Measurements from ENCODE around the gene DIPK2B. TPM values are rescaled to one million over a fixed set of nuclear protein-coding genes. Genes with fewer than 3 reads are reported as not detected.

The DIPK2B gene
- total RNA-seq, 1 experiment from 2014 or later: not detected

DNA sequence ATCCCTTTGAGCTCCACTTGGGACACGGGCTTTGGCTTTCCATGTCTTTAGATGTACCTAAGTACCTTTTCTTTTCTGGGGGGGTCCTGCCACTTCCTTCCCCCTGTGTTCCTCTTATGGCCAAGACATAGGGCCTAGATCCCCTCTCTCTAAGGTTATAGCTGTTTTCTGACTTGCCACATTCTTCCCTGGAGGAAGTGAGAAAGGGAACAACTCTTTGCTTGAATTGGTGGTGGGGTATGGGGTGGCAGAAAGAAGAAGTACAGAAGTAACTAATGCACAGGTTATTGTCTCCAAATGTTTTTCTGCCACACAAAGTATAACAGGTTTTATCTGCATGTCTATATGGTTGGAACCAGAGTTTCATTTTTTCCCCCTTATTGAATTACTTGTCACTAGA is 29.7 kb upstream of the DIPK2B start:
- Histone ChIP-seq H3K56ac (ENCODE audit: insufficient read length, low read depth, low read length) (no peak overlapping the region), H2BK5ac (ENCODE audit: insufficient read length, low read length) (no peak overlapping the region), H3K79me1 (ENCODE audit: insufficient read depth, low read depth, low read length, poor library complexity, severe bottlenecking) (no peaks in the 10 kb centered on the region), H3K4me1 (ENCODE audit: insufficient read depth, low read length) (no peaks in the 10 kb centered on the region), H3K27me3 (ENCODE audit: insufficient read depth, low read length) (no peaks in the 10 kb centered on the region), H3K27ac (ENCODE audit: insufficient read length, low read depth, low read length) (no peak overlapping the region), H4K5ac (ENCODE audit: insufficient read length, low read depth, low read length) (no peak overlapping the region), H3K14ac (ENCODE audit: insufficient read depth, low read length) (no peak overlapping the region), H2BK15ac (ENCODE audit: low read depth, low read length) (no peak overlapping the region), H2AFZ (ENCODE audit: low read length) (no peak overlapping the region), H3K9me3 (ENCODE audit: control insufficient read depth, low read depth, low read length) (peaks cover 60% of the 10 kb centered on the region), H4K20me1 (ENCODE audit: control insufficient read depth, insufficient read depth, insufficient read length) (no peaks in the 10 kb centered on the region), H2BK12ac (ENCODE audit: insufficient read length, low read depth, low read length) (no peak overlapping the region), H3K79me2 (ENCODE audit: insufficient read depth, low read length) (no peaks in the 10 kb centered on the region), H3K9ac (ENCODE audit: extremely low read depth, insufficient read length, low read length) (no peak overlapping the region), H3T11ph (ENCODE audit: low read length) (no peak overlapping the region), H2BK20ac (ENCODE audit: low read depth, low read length, poor library complexity, severe bottlenecking) (no peak overlapping the region), H3K18ac (ENCODE audit: insufficient read length, low read depth, low read length) (no peak overlapping the region), H2AK5ac (ENCODE audit: insufficient read length, low read length) (no peak overlapping the region), H4K8ac (replicated peaks; ENCODE audit: insufficient read length, low read depth, low read length) (no peak overlapping the region), H3K4ac (ENCODE audit: low read depth, low read length) (no peak overlapping the region), H4K91ac (ENCODE audit: insufficient read length, low read depth, low read length) (no peak overlapping the region), H3K23me2 (ENCODE audit: insufficient read length, low read depth, low read length, poor library complexity, severe bottlenecking) (no peaks in the 10 kb centered on the region), H2BK120ac (ENCODE audit: low read depth, low read length, poor library complexity, severe bottlenecking) (no peak overlapping the region), H3K23ac (ENCODE audit: insufficient read length, low read depth, low read length) (no peak overlapping the region), H3K4me2 (ENCODE audit: insufficient read depth, insufficient read length, low read length) (no peak overlapping the region)
- Mint-ChIP-seq H3K9me3 (peaks cover 57 to 63% of the 10 kb centered on the region in 2 experiments), H3K27ac (no peak overlapping the region), H3K4me3 (no peak overlapping the region), H3K27me3 (ENCODE audit: low read depth) (no peaks in the 10 kb centered on the region; the same call in none of the 2 replicates), H3K4me1 (no peaks in the 10 kb centered on the region), H3K36me3 (ENCODE audit: insufficient read depth in 1 of 3, low read depth in 3 of 3) (no peaks in the 10 kb centered on the region; a peak in 1 of 7 replicates)
- DNase-seq: no peak
- TF ChIP-seq, protein P1, sequence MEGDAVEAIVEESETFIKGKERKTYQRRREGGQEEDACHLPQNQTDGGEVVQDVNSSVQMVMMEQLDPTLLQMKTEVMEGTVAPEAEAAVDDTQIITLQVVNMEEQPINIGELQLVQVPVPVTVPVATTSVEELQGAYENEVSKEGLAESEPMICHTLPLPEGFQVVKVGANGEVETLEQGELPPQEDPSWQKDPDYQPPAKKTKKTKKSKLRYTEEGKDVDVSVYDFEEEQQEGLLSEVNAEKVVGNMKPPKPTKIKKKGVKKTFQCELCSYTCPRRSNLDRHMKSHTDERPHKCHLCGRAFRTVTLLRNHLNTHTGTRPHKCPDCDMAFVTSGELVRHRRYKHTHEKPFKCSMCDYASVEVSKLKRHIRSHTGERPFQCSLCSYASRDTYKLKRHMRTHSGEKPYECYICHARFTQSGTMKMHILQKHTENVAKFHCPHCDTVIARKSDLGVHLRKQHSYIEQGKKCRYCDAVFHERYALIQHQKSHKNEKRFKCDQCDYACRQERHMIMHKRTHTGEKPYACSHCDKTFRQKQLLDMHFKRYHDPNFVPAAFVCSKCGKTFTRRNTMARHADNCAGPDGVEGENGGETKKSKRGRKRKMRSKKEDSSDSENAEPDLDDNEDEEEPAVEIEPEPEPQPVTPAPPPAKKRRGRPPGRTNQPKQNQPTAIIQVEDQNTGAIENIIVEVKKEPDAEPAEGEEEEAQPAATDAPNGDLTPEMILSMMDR (conservative IDR thresholded peaks at IDR 0.05): no peak
- no CpG with 5 or more reads among the region's 1 CpG for WGBS (ENCODE audit: extremely low coverage, insufficient read length, low lambda C conversion rate)
